ENCODE results near the gene USP15.

USP15 gene

GRCh38 chr12:62256408-62257096 lies 3.7 kb upstream of the USP15 start:
- in situ Hi-C loops (cut with MboI; ENCODE audit: low sequenced_read_pairs) = no loop called here

GRCh38 chr12:62258231-62258630 lies 2.0 kb upstream of the USP15 start:
- in situ Hi-C loops (cut with MboI; ENCODE audit: low sequenced_read_pairs) = no loop called here

GRCh38 chr12:62258941-62259630 lies 1.1 kb upstream of the USP15 start:
- in situ Hi-C loops (cut with MboI; ENCODE audit: low sequenced_read_pairs) = no loop called here

- in situ Hi-C loops (cut with MboI; ENCODE audit: low sequenced_read_pairs) = no loop called here
Observed at GRCh38 chr12:62259631-62259992, 592 bp upstream of the USP15 start.

GRCh38 chr12:62260733-62261683 lies 804 bp downstream of the USP15 start:
- in situ Hi-C loops (cut with MboI; ENCODE audit: low sequenced_read_pairs) = no loop called here

- in situ Hi-C loops (cut with MboI; ENCODE audit: low sequenced_read_pairs) = no loop called here
Observed at GRCh38 chr12:62261876-62262517, 1.8 kb downstream of the USP15 start.

GRCh38 chr12:62263232-62263631 lies 3.0 kb downstream of the USP15 start:
- in situ Hi-C loops (cut with MboI; ENCODE audit: low sequenced_read_pairs) = no loop called here

GRCh38 chr12:62263966-62264365 lies 3.8 kb downstream of the USP15 start:
- in situ Hi-C loops (cut with MboI; ENCODE audit: low sequenced_read_pairs) = no loop called here

- in situ Hi-C loops (cut with MboI; ENCODE audit: low sequenced_read_pairs) = no loop called here
Observed at GRCh38 chr12:62264706-62265105, 4.5 kb downstream of the USP15 start.

GRCh38 chr12:62265511-62265910 lies 5.3 kb downstream of the USP15 start:
- in situ Hi-C loops (cut with MboI; ENCODE audit: low sequenced_read_pairs) = no loop called here

GRCh38 chr12:62267026-62267425 lies 6.8 kb downstream of the USP15 start:
- in situ Hi-C loops (cut with MboI; ENCODE audit: low sequenced_read_pairs) = no loop called here

- in situ Hi-C loops (cut with MboI; ENCODE audit: low sequenced_read_pairs) = no loop called here
Observed at GRCh38 chr12:62267480-62267879, 7.3 kb downstream of the USP15 start.

GRCh38 chr12:62268956-62269355 lies 8.8 kb downstream of the USP15 start:
- in situ Hi-C loops (cut with MboI; ENCODE audit: low sequenced_read_pairs) = no loop called here

- in situ Hi-C loops (cut with MboI; ENCODE audit: low sequenced_read_pairs) = no loop called here
Observed at GRCh38 chr12:62269464-62270228, 9.4 kb downstream of the USP15 start.

GRCh38 chr12:62270384-62270783 lies 10.2 kb downstream of the USP15 start:
- in situ Hi-C loops (cut with MboI; ENCODE audit: low sequenced_read_pairs) = no loop called here

GRCh38 chr12:62270872-62271271 lies 10.7 kb downstream of the USP15 start:
- in situ Hi-C loops (cut with MboI; ENCODE audit: low sequenced_read_pairs) = no loop called here

GRCh38 chr12:62272936-62273552 lies 12.8 kb downstream of the USP15 start:
- in situ Hi-C loops (cut with MboI; ENCODE audit: low sequenced_read_pairs) = no loop called here

GRCh38 chr12:62273724-62274380 lies 13.6 kb downstream of the USP15 start:
- in situ Hi-C loops (cut with MboI; ENCODE audit: low sequenced_read_pairs) = no loop called here

- in situ Hi-C loops (cut with MboI; ENCODE audit: low sequenced_read_pairs) = no loop called here
Observed at GRCh38 chr12:62278022-62278421, 17.8 kb downstream of the USP15 start.
